ENCODE data around the gene PPIL6.

- no peak for TF ChIP-seq POLR2A (IDR thresholded peaks at IDR 0.05; ENCODE audit: low read depth)
- TF ChIP-seq CTCF (IDR thresholded peaks at IDR 0.05): no peak
Measured at GRCh38 chr6:109349419-109349987, 90.9 kb downstream of the PPIL6 start.

Measured in esophagus muscularis mucosa (tissue), 3 donors.